Colon (tissue), 2 donors: ENCODE data around the gene NPAS3.

Source experiments
- FAIRE-seq: peaks from 2 replicates; lab custom pipeline; 2012; peaks lifted over from hg19 to GRCh38; lab: Jason Lieb, UNC
- donor health status: control.
- donor health status: control.

The NPAS3 gene

DNA sequence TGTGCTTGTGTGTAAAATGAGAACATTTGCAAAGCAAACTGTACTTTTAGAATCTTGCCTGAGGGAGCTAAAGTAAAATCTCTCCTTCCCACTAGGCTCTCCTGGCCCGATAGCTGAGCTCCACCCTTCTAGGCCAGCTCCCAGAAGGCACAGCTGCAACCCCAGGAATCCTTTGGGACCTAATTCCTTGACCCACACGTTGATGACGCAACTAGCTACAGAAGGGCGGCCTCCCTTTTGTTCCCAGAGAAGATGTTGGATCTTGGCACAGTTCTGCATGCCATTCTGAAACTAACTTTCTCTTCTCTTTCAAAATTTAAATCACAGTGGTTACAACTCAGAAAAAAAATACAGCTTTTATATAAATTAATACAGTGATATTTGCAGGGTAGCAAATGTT, 744.1 kb downstream of the NPAS3 start:
- no peak for FAIRE-seq

DNA sequence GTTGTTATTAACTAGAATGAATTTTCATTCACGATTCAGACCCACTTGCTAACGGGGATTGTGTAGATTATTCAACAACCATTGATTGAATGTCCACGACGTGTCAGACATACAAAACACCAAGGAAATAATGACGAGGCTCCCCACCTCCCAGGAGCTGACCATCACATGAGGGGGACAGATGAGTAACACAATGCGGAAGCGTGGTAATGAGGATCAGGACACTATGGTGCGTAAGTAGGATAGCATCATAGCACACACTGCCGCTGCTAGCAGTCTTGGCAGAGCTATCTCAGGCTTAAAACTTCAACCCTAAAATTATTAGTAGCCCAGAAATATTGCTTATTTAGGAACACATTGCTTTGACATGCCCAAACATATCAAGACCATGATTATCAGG, 746.3 kb downstream of the NPAS3 start:
- no peak for FAIRE-seq

DNA sequence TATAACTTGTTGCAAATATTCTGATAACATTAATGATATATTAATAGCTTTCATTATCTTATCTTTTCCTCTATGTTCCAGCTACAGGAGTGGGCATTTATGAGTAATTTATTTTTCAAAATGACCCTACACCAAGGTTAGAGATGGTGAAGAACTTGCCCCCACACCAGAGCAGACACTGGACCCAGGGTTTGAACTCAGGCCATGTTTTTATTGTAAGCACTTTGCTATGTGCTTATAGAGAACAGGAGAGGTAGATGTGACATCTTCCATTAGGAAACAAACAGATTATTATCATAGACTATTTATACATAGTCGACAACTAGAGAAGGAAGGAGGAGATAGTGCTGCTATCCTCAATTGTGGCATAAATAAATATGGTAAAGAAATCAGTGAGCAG, 747.0 kb downstream of the NPAS3 start:
- no peak for FAIRE-seq

DNA sequence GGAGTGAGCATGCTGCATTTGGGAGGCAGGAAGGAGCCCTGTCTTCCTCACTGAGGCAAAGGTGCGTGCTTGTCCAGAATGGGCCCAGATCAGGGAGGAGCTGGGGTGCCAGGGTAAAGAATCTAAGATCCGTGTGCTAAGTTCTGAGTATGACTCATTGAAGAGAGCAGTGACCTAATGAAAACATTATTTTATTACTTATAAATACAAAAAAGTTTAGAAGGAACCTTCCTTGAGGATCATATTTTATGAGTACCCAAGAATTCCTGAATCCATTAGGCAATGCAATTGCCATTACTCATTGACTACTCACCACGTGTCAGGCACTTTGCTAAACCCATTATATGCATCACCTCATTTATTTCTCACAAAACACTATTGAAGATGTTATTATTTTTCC, 747.5 kb downstream of the NPAS3 start:
- FAIRE-seq, result no peak

DNA sequence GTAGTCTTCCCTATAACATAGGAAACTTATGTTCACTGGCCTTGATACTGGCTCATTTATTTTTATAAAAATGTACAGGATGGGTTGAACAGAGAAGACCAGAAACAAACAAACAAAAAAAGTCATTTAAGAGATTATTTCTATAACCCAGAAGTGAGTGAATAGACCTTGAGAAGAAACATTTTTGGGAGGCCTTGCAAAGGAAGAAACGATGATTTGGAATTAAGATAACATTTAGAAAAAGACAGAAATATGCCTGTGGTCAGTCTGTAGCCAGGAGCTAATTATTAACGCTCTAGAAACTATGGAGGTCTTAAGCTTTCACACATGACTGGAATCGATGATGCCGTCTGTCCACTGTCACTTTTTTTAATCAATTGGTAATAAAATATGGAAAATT, 748.2 kb downstream of the NPAS3 start:
- FAIRE-seq, result no peak

DNA sequence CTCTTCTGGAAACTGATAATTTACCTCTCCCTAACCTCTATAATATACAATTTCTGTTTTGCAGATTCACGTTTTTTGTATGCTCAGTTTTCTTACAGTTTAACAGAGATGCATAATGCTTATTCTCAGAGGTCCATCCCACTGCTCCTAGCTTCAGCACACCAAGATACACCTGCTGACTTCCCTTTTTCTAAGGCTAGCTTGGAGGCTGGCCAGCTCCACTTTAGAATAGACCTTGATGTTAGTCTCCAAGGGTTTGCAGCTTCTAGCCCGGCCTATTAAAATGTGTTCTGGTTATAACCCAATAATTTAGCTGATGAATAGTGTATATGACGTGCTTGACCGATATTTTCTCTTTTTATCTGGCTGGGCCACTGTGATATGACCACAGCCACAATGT, 751.0 kb downstream of the NPAS3 start:
- FAIRE-seq, result no peak

DNA sequence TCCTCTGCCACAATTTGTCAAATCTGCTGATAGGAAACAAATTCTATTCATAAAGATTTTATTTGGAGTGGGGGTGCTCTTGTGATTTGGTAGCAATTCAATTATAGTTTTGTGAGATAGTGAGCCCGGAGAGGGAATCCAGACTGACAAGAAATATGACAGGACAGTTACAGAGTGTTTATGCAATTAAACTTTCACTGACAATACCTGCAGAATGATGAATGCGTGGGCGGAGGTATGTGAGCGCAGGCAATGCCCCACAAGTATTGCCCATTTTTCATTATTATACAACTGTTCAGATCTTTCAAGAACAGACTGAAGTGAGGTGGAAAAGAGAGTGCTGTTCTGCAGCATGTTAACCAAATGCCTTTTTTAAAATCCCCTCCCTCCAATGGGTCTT, 753.2 kb downstream of the NPAS3 start:
- FAIRE-seq, result no peak

DNA sequence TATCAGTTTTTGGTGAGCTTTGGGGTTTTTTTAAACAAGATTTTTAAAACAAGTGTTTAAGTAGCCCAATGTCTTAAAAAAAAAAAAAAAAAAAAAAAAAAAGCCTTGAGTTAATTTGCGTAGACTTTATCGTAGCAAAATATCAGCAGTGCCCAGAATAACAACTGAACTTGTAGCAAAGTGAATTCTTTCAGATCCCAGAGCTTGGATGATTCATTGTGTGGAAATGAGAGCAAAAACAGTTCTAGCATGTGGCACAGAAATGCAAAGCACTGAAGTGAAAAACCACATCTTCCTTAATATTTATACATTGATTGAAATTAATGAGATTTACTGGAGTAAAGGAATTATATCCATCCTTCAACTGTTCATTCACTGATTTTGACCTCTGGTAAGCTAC, 754.1 kb downstream of the NPAS3 start:
- FAIRE-seq, result no peak

DNA sequence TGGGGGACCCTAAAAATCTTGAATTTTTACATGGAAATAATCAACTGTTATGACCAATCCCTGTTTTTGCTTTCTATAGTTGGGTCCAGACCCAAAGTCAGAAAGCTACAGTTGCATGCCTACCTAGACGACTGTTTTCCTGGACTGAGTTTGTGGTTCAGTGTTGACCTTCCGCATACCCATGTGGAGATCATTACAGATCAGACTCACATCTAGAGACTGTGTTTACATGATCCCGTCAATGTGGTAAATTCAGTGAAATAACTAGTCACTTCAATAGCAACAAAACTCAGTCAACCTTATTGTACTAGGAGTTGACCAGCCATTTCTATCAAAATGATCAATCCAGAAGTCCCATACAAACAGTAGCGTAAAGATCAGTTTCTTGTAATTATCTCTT, 754.6 kb downstream of the NPAS3 start:
- no peak for FAIRE-seq

DNA sequence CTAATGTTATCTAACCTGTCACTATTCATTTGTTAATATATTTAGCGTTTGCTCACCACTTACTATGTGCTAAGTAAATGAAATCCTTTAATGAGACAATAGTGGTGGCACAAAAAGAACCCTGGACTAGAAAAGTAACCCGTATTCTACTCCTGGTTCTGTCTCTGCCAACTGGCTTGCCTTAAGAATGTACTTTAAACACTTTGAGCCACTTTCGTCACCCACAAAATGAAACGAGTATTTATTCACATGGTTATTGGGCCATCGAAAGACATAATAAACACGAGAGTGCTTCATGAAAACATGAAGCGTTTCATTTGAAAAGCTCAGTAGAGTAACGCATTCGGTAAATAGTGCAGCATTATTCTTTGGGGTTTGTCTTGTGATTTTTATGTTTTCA, 757.5 kb downstream of the NPAS3 start:
- no peak for FAIRE-seq

DNA sequence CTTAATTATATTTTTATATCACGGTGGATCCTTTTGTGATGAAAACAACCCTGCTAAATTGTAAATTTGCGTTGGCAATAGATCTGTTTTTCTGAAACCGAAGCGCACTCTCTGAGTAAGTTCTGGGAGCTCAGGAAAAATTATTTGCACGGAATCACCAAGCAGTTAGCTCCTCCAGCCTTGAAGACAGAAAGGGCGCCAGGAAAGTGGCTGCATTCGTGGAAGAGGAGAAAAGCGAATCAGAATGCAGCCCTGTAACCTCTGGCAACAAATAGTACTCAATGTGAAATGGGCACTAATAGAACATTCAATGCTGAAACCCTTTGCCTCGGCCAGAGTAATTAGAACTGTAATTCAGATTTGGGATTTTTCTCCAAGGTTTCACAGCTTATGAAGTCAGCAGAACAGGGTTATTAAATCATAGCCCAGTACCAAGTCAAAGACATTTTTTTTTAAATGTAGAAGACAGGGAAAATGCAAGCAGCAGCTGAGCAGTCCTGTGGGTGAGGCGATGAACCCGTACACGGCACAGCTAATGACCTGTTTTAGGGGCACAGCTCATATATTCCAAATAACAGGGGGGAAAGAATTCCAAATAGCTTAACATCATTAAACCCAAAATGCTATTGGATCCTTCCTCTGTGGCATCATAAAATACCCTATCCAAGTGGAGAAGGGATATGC, 760.8 kb downstream of the NPAS3 start:
- no peak for FAIRE-seq

DNA sequence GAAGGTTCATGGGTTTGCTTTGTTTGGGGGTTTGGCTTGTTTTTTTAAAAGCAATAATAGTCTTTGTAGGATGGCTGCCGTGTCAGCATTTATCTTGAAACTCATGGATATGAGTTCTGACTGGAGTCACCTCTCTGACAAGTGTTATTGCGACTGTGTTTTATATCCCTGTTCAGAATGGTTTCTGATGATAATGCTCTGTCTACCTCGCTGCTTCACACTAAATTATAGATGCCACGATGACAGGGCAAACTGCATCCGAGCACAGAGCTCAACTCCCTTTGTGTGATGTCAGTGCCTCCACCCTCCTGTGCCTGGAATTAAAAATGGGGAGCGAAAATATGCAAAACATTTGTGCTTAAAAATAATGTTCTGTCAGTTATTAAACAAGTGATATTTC, 761.4 kb downstream of the NPAS3 start:
- no peak for FAIRE-seq

DNA sequence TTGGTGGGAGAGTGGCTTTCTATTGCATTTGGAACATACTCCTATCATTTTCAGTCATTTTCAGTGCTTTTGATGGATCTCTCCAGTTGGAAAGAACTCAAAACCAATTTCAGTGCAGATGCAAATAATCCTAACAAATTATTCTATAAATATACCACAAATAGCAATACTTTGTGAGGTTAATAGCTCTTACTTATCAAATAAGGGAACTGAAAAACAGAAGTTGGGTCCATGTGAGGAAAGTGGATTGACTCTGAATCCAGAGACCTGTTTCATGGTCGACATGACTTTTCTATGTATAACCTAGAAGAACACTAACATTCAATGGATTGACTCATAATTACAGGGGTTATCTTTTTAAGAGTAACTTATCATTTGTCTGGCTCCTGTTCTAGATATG, 763.6 kb downstream of the NPAS3 start:
- no peak for FAIRE-seq

DNA sequence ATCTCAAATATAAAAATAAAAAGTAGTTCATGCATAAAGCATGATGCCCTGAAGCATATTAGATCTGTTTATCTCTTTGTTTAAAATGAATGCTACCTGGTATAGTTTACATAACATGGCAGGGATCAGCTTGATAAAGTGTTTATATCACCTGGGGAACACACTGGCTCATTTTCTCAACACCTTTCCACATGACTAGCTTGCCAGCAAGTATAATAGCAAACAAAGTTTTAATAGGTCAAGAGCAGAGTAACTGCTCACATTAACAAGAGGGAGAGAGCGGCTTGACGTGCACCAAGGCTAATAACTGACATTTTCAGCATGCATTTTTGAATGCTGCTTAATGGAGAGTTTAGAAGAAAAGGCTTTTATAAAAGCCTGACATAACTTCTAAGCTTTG, 765.8 kb downstream of the NPAS3 start:
- FAIRE-seq, result no peak

DNA sequence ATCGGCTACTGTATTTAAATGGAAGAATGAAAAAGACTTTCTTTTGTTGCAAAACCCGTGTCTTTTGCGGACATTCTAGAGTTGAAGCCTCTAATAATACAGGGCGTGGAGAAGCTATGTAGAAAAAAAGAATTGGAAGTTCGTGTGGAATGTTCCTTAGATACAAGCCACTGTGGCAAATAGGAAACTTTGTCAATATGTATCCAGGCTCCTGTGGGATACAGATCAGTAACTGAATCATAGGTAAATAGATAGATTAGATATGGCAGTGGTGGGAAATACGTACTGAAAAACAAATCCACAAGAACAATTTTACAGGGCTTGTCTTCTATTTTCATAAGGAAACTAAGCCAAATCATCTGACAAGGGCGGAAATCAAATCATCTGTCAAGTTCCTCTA, 766.8 kb downstream of the NPAS3 start:
- FAIRE-seq, result no peak

DNA sequence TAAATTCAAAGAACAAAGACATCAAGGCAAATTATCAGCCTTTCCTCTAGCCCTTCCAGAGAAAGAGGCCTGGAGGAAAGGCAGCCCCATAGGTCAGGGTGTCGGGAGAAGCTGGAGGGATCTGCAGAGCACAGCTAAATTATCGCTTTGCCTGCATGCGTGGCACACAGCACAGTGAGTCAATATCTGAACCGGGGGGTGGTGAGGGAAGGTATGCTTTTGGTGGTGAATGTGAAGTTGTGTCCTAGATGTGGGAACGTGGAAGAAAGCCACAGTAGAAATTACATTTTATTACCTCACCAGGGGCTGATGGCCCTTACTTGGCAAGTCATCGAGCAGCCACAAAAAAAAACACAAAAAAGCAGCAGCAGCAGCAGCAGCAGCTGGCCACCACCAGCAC, 769.0 kb downstream of the NPAS3 start:
- no peak for FAIRE-seq

DNA sequence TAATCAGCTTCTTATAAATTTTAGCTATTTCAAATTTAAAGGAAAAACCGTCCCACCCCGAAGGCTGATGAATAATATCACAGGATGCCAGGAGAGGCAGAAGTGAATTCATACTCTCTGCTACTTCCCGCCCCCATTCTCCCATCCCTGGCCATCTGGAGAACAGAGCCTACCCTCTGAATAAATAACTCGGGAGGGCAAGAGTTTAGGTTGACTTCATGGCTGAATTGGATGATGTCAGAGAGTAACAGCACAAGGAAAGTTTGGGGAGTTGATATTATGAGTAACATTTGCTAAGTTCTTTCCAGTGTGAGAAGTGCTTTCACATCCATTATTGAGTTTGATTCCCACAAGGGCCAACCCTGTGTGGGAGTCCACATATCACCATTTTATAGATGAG, 770.6 kb downstream of the NPAS3 start:
- no peak for FAIRE-seq

DNA sequence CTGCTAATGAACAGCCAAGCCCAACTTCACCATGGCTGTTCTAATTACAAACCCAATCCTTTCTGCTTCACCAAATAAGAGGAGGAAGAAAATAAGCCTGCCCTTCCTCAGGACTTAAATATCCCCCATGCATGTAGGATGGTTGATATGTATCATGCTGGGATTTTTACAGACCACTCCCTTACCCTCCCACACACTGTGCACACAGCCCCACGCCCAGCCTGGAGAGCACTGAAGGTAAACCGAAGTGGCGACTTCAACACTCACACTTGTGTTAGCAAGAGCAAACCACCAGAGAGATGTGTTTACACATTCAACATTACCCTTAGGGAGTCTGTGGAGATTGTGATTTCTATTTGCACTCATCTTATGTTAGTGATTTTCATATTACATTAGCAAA, 771.0 kb downstream of the NPAS3 start:
- no peak for FAIRE-seq

DNA sequence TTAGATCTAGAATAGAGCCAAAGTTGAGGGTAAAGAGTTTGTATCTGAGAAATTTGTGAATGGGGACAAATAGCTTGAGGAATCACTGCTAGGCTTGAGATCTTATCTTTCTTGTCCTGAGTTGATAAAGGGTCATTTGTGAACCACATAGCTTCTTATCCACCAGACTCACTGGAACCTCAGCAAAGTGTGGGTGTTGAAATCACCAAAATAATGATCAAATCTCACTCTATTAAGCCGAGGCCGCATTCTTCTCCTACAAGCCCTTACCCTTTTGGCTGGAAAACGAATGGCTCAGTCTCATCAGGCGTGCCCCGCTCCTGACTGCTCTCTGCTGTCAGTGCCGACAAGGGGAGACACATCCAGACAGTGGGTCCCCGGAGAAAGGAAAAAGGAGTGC, 771.6 kb downstream of the NPAS3 start:
- FAIRE-seq, result no peak

DNA sequence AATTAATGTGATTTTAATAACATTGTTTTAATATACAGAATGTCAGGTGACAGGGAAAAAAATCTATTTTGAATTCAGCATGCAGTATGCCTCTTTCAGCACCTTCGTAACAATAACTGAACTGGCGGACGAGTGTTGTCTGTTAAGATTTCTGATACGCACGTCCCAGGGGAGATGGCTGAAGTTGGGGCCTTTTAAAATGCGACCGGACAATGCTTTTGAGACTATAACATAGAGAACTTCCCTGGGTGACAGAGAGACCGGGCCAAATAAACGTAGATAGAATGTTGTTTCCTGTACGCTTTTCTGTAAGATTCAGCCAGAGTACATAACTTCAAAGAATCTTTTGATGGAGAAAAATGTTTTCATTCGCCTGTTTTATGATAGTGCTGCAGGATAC, 772.5 kb downstream of the NPAS3 start:
- no peak for FAIRE-seq

DNA sequence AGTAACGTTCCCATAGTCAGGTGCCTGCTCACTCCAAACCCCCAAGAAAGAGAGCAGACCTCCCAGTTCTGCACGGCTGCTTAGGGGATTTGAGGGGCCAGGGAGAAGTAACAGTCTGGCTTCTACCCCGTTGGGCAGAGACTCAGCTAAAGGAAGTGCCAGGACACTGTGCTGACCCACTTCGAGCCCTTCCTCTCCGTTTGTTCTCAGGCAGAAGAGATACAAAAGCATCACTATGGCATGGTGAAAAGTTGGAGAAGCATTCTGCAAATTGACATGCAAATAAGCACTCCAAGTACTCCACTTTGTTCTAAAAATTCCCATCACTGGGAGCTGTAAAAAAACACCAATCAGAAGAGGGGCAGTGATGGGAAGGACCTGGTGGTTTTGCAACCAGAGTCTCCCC, 773.1 kb downstream of the NPAS3 start:
- FAIRE-seq, result no peak

DNA sequence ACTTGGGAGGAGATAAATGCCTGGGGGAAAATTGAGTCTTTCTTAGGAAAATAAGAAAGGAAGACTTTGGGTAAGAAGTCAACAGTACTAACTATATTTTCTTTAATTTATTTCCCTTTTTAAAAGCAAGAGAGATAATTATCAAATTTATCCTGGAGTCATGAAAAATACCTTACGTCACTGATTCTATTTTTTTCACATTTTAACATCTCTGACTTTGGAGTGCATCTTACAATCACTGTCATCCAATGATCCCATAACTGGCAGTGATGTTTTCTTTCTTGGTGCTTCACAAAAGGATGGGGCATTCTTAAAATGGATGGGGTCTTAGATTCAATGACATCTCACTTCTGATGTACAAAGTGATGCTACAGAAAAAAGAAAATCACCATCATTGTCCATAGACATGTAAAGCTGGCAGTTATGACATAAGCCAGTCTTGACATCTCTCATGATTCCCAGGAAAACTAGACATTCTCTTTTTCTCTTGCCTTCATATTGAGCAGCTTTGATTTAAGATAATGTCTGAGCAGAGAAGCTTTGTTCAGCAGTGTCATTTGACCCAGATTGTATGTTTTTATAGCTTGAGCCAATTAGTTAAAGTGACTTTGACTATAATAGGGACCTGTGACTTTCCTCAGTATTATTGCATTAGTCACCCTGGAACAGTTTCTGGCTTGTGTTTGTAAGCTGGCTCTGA, 776.0 kb downstream of the NPAS3 start:
- no peak for FAIRE-seq

DNA sequence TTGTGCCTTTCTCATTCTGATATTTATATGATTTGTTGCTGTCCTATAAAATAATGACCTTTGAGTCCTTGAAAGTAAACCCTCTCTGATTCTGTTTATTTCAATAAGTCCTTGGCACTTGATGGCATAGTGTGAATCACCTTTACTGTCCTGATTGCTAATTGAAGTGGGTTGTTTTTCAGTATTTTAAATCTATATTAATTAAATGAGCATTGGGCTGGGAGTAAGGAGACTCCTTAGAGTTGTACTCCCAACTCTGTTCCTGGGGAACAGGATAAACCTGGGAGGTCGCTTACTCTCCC, 776.5 kb downstream of the NPAS3 start:
- FAIRE-seq, result no peak

DNA sequence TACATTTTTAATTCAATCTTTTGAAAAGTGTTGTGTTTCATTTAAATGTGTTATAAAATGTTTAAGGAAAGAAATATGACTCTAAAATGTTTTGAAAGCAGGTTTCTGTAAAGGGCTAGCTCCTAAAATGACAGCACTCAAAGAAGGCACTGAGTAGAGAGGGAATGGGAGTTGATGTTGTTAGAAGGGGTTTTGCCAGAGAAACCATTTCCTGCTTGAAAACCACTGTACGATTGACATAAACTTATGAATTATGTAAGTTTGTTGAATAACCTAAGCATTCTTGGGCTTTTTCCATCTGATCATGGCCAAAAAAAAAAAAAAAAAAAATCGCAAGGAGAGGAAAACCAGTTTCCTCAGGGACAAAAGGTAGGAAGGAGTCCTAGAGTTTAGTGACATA, 778.2 kb downstream of the NPAS3 start:
- no peak for FAIRE-seq

DNA sequence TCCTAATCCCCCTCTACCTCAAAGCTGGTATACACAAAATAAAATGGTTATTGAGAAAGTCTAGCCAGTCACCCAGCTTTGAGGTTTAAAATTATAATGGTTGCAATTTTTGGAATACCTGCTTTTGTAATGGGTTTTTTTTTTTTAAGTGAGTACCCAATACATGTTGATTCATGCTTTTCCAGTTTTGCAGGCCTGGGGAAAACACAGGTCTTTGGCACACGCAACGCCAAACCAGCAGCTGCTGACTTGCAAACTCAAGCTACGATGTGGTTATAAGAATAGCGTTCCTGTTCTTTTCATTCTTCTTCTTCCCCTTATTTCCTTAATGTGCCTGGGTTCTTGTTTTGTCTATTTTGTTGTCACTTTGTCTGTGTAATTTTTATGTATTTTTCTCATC, 779.2 kb downstream of the NPAS3 start:
- FAIRE-seq, result no peak
